ENCODE measurements around the gene TRNAU1AP.
"Not testable (repeated sequence)": the region's sequence is repeated elsewhere in the genome, so short reads cannot be mapped to it uniquely, and the experiment has no call there.

The TRNAU1AP gene

GRCh38 chr1:28592321-28593071, 39.6 kb downstream of the TRNAU1AP start:
- no peak for DNase-seq (ENCODE audit: extremely low read depth, low read depth)
- no peak for TF ChIP-seq CTCF (IDR thresholded peaks at IDR 0.05; ENCODE audit: low read depth, low read length, missing control alignments)
- H3K4me3 ChIP-seq (replicated peaks; ENCODE audit: low read depth, low read length): peak overlapping the region; percentile 37

DNA sequence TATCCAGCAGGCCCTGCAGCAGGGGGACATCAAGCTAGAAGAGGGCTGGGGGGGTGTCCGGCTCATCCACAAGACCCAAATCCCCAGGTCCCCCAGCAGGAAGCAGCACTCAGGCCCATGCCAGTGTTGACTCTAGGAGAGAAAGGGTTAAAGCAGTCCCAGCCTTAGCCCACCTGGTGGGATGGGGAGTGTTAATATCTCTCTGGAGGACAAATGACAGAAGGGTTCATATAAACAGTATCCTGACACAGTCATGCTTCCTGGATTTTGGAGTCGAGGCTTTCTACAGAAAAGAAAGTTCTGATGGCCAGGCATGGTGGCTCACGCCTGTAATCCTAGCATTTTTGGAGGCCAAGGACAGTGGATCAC, 41.1 kb downstream of the TRNAU1AP start:
- not testable (repeated sequence) for H3K4me3 ChIP-seq (replicated peaks; ENCODE audit: low read depth, low read length); DNase-seq (ENCODE audit: extremely low read depth, low read depth)

- not testable (repeated sequence) for H3K4me3 ChIP-seq (replicated peaks; ENCODE audit: low read depth, low read length); DNase-seq (ENCODE audit: extremely low read depth, low read depth)
Measured at GRCh38 chr1:28594686-28595411, 42.0 kb downstream of the TRNAU1AP start.

DNA sequence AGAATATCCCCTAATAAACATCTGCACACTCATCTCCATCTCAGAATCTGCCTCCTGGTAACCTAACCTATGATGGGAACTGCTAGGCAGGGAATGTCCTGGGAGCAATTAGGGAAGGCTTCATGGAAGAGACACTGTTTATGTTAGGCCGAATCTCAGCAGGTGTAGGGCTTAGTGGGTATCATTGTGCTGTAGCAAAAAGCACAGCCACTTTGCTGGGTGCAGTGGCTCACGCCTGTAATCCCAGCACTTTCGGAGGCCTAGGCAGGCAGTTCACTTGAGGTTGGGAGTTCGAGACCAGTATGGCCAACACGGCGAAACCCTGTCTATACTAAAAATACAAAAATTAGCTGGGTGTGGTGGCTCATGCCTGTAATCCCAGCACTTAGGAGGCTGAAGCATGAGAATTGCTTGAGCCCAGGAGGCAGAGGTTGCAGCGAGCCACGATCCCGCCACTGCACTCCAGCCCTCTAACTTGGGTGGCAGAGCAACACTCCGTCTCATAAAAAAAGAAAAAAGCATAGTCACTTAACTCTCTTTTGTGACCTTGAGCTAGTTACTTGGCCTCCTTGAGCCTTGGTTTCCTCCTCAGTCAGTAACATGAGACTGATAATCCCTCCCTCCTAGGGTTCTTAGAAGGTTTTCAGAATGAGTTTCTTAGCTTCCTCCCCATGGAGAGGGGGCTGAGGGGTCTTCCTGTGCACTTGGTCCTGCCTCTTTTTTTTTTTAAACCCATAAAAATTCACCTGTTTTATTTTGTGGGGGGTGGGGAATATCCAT, 42.7 kb downstream of the TRNAU1AP start:
- no peak for DNase-seq (ENCODE audit: extremely low read depth, low read depth)
- H3K4me3 ChIP-seq (replicated peaks; ENCODE audit: low read depth, low read length): no peak overlapping the region
- no peak for TF ChIP-seq CTCF (IDR thresholded peaks at IDR 0.05; ENCODE audit: low read depth, low read length, missing control alignments)

DNA sequence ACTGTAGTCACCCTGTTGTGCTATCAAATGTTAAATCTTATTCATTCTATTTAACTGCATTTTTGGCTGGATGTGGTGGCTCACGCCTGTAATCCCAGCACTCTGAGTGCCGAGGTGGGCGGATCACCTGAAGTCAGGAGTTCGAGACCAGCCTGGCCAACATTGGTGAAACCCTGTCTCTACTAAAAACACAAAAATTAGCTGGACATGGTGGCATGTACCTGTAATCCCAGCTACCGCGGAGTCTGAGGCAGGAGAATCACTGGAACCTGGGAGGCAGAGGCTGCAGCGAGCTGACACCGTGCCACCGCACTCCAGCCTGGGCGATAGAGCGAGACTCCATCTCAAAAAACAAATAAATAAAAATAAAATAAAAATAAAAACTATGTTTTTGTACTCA, 43.4 kb downstream of the TRNAU1AP start:
- H3K4me3 ChIP-seq (replicated peaks; ENCODE audit: low read depth, low read length): not testable (repeated sequence)

DNA sequence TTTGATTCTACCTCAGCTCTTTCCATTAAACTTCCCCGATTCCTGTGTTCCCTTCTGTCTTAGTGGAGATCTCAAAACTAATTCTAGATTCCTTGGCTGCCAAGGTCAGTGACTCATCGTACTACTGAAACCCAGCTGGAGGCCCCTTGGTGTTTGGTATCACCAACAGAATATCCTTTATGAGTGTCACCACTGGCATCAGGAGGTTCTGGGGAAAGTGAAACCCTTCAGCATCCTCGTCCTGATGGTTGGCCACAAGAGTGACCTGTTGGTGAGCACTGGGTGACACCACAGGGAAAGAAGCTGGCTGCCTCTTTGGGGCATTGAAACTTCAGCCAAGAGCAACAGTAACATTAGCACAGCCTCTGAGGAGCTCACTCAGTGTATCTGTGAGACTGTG, 48.8 kb downstream of the TRNAU1AP start:
- H3K4me3 ChIP-seq (replicated peaks; ENCODE audit: low read depth, low read length): no peak overlapping the region
- no peak for TF ChIP-seq CTCF (IDR thresholded peaks at IDR 0.05; ENCODE audit: low read depth, low read length, missing control alignments)
- peak; percentile 60 for DNase-seq (ENCODE audit: extremely low read depth, low read depth)

More for the DNA sequence above, 43.4 kb downstream of the TRNAU1AP start:
- not testable (repeated sequence) for DNase-seq (ENCODE audit: extremely low read depth, low read depth)

- no peak overlapping the region for H3K4me3 ChIP-seq (replicated peaks; ENCODE audit: low read depth, low read length)
- peak; percentile 69 for TF ChIP-seq CTCF (IDR thresholded peaks at IDR 0.05; ENCODE audit: low read depth, low read length, missing control alignments)
- peak; percentile 61 for DNase-seq (ENCODE audit: extremely low read depth, low read depth)
Measured at GRCh38 chr1:28602536-28603439, 49.9 kb downstream of the TRNAU1AP start.

Measured in HFF-Myc (cell line).